Liver (tissue), 9 donors: ENCODE measurements around the gene MNAT1. TPM values are rescaled to one million over a fixed set of nuclear protein-coding genes. Genes with fewer than 3 reads are reported as not detected.

ENCODE experiments used
- DNase-seq: peaks from one replicate; pipeline ENCODE4 v3.0.0-alpha.2; 2017; ENCODE audit warnings: low spot score
- H3K27ac ChIP-seq, 2 donors: one replicate each; pipeline ENCODE4 v1.7.0; 2013; ENCODE audit warnings: inconsistent platforms in 2 of 2, low read length in 2 of 2, control low read depth in 1 of 2, low read depth in 1 of 2, mild to moderate bottlenecking in 1 of 2
- H3K27me3 ChIP-seq, 4 donors: one replicate each; pipeline versions ENCODE4 v1.6.1 to v1.7.0; 2013; ENCODE audit warnings: low read length in 3 of 4, inconsistent platforms in 1 of 4, mild to moderate bottlenecking in 1 of 4, moderate library complexity in 1 of 4; ENCODE audit not compliant: control insufficient read depth in 4 of 4, insufficient read depth in 4 of 4
- H3K36me3 ChIP-seq, 4 donors: one replicate each; pipeline versions ENCODE4 v1.6.1 to v1.7.0; 2013; ENCODE audit warnings: low read length in 3 of 4, mild to moderate bottlenecking in 3 of 4, low read depth in 1 of 4, moderate library complexity in 1 of 4; ENCODE audit not compliant: control insufficient read depth in 4 of 4, insufficient read depth in 3 of 4
- H3K4me1 ChIP-seq, 4 donors: one replicate each; pipeline versions ENCODE4 v1.6.1 to v1.7.0; 2013; ENCODE audit warnings: low read length in 3 of 4, mild to moderate bottlenecking in 3 of 4, moderate library complexity in 1 of 4; ENCODE audit not compliant: control insufficient read depth in 4 of 4, insufficient read depth in 4 of 4
- H3K4me3 ChIP-seq, 3 donors: one replicate each; pipeline versions ENCODE4 v1.6.1 to v1.7.0; 2013; ENCODE audit warnings: low read length in 3 of 3, control low read depth in 1 of 3, low read depth in 1 of 3, mild to moderate bottlenecking in 1 of 3
- H3K9ac ChIP-seq, 2 donors: one replicate each; pipeline ENCODE4 v1.7.0; 2013; ENCODE audit warnings: low read length in 2 of 2, mild to moderate bottlenecking in 2 of 2, moderate library complexity in 2 of 2, control low read depth in 1 of 2, low read depth in 1 of 2
- H3K9me3 ChIP-seq, 4 donors: one replicate each; pipeline versions ENCODE4 v1.6.1 to v1.7.0; 2013; ENCODE audit warnings: low read length in 3 of 4; ENCODE audit not compliant: control insufficient read depth in 4 of 4
- EGR1 ChIP-seq, 2 donors: IDR thresholded peaks; 2 replicates each; pipeline ENCODE4 v1.6.1; 2016 to 2018; ENCODE audit warnings: antibody characterized with exemption in 2 of 2, low read depth in 2 of 2
- FOXA1 ChIP-seq: IDR thresholded peaks from 2 replicates; pipeline ENCODE4 v1.6.1; 2016; ENCODE audit warnings: antibody characterized with exemption
- FOXA2 ChIP-seq: IDR thresholded peaks from 2 replicates; pipeline ENCODE4 v1.6.1; 2016; ENCODE audit warnings: antibody characterized with exemption
- GABPA ChIP-seq, 2 donors: IDR thresholded peaks in 1 of 2; conservative IDR thresholded peaks in 1 of 2; 2 replicates each; pipeline ENCODE4 v1.6.1; 2016; ENCODE audit warnings: antibody characterized with exemption in 2 of 2, mild to moderate bottlenecking in 1 of 2, moderate library complexity in 1 of 2
- HNF4A ChIP-seq, 2 donors: conservative IDR thresholded peaks; 2 replicates each; pipeline ENCODE4 v1.6.1; 2016; ENCODE audit warnings: antibody characterized with exemption in 2 of 2, mild to moderate bottlenecking in 2 of 2
- HNF4G ChIP-seq: IDR thresholded peaks from 2 replicates; pipeline ENCODE4 v1.6.1; 2016; ENCODE audit warnings: antibody characterized with exemption
- JUND ChIP-seq, 2 donors: IDR thresholded peaks; 2 replicates each; pipeline ENCODE4 v1.6.1; 2016; ENCODE audit warnings: antibody characterized with exemption in 2 of 2
- NR2F2 ChIP-seq: IDR thresholded peaks from 2 replicates; pipeline ENCODE4 v1.6.1; 2016; ENCODE audit warnings: antibody characterized with exemption
- RAD21 ChIP-seq, 2 donors: IDR thresholded peaks; 2 replicates each; pipeline ENCODE4 v1.6.1; 2016; ENCODE audit warnings: antibody characterized with exemption in 2 of 2, mild to moderate bottlenecking in 2 of 2
- RXRA ChIP-seq, 2 donors: IDR thresholded peaks; 2 replicates each; pipeline ENCODE4 v1.6.1; 2017 to 2018; ENCODE audit warnings: antibody characterized with exemption in 2 of 2, mild to moderate bottlenecking in 1 of 2
- SP1 ChIP-seq: IDR thresholded peaks from 2 replicates; pipeline ENCODE4 v1.6.1; 2018; ENCODE audit warnings: antibody characterized with exemption, mild to moderate bottlenecking
- TAF1 ChIP-seq: conservative IDR thresholded peaks from 2 replicates; pipeline ENCODE4 v1.6.1; 2016; ENCODE audit warnings: antibody characterized with exemption, mild to moderate bottlenecking
- YY1 ChIP-seq: IDR thresholded peaks from 2 replicates; pipeline ENCODE4 v1.6.1; 2016; ENCODE audit warnings: antibody characterized with exemption, mild to moderate bottlenecking
- WGBS: extraction: QIAGEN DNeasy Blood & Tissue Kit; methylation state at CpG from one replicate; pipeline ENCODE4 v1.1.7; 2013; 5-methylcytosine and 5-hydroxymethylcytosine counted together
- polyA plus RNA-seq, 2 donors: library from polyadenylated mRNA; stranded (reverse) in 1 of 2; unstranded in 1 of 2; fragments of 200-250 nt in 1 of 2; fragments of >200 nt in 1 of 2; fragmentation: Nextera tagmentation in 1 of 2; extraction: Ambion mirVana in 1 of 2; gene quantifications; one replicate each; pipeline versions ENCODE4 v1.2.1 to v1.2.3, GENCODE V29; 2013 to 2015
- total RNA-seq, 2 donors: library from RNA; depleted of rRNA; stranded (reverse); fragments of >200 nt; gene quantifications; one replicate each; pipeline ENCODE4 v1.2.3, GENCODE V29; 2014
- TF ChIP-seq, protein P1 (sequence below): IDR thresholded peaks from 2 replicates; pipeline ENCODE4 v1.6.1; 2016; ENCODE audit warnings: antibody characterized with exemption
- TF ChIP-seq, protein P2 (sequence below): IDR thresholded peaks from 2 replicates; pipeline ENCODE4 v1.6.1; 2016; ENCODE audit warnings: antibody characterized with exemption
- TF ChIP-seq, protein P3 (sequence below): IDR thresholded peaks from 2 replicates; pipeline ENCODE4 v1.6.1; 2016; ENCODE audit warnings: antibody characterized with exemption
- TF ChIP-seq, protein P4 (sequence below): fragments of 150-350 bp; IDR thresholded peaks from 2 replicates; pipeline ENCODE4 v1.5.1; 2017; ENCODE audit warnings: improper control_type of control experiment, low read depth, low read length; ENCODE audit not compliant: missing input control
- TF ChIP-seq, protein P5 (sequence below): IDR thresholded peaks from 2 replicates; pipeline ENCODE4 v1.6.1; 2016; ENCODE audit warnings: antibody characterized with exemption, mild to moderate bottlenecking
- donor health status: healthy.
- donor health status: healthy.
- donor health status: healthy.
- donor health status: healthy.
- donor health status: healthy.

MNAT1 gene
- total and polyA plus RNA-seq, 4 donors = 8.9 to 18.5 (median 14.6) TPM

DNA sequence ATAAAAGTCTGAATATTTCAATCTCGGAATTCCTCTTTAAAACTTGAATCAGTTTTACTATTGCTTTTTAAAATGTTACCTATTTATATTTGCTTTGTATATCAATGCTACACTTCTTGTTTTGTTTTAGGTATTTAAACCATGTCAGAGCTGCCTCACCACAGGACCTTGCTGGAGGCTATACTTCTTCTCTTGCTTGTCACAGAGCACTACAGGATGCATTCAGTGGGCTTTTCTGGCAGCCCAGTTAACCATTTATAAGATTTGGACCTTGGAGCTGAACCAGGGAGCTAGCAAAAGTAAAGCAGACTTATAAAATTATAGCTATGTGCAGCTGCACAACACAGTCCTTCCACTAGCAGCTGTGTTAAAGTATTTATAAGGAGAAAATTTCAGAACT lies 233.5 kb downstream of the MNAT1 start:
- Histone ChIP-seq H3K27ac (no peak overlapping the region), H3K9me3 (no peaks in the 10 kb centered on the region), H3K27me3 (no peaks in the 10 kb centered on the region), H3K9ac (no peak overlapping the region), H3K4me1 (no peaks in the 10 kb centered on the region), H3K4me3 (no peak overlapping the region), H3K36me3 (no peaks in the 10 kb centered on the region)
- WGBS = 88% methylated on average over 1 of the region's 1 CpG
- TF ChIP-seq FOXA2 (no peak), EGR1 (IDR thresholded peaks at IDR 0.05; ENCODE audit: low read depth in 2 of 2) (no peak), JUND (IDR thresholded peaks at IDR 0.05) (no peak), NR2F2 (no peak)
- TF ChIP-seq, protein P1, sequence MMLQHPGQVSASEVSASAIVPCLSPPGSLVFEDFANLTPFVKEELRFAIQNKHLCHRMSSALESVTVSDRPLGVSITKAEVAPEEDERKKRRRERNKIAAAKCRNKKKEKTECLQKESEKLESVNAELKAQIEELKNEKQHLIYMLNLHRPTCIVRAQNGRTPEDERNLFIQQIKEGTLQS = no peak
- no peak for DNase-seq

DNA sequence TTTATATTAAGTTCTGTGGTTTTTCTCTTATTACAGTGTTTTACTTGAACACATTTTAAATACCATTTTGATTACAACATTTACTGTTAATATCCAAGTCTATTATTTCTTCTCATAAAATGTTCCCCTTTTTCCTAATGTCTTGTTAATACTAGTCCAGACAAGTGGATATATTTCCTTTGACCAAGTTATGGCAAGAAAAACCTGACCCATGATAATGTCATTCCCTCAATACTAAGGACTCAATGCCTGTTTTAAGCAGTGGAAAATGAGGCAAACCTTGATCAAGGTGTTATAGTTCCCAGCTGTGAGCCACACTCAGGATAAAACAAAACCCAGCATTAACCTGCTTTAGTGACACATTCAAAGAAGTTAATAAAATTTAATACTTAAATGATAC lies 234.1 kb downstream of the MNAT1 start:
- no peak for DNase-seq
- TF ChIP-seq, protein P2, sequence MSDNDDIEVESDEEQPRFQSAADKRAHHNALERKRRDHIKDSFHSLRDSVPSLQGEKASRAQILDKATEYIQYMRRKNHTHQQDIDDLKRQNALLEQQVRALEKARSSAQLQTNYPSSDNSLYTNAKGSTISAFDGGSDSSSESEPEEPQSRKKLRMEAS = no peak
- TF ChIP-seq FOXA2 (no peak), EGR1 (IDR thresholded peaks at IDR 0.05; ENCODE audit: low read depth in 2 of 2) (no peak), NR2F2 (no peak), HNF4A (conservative IDR thresholded peaks at IDR 0.05) (no peak), SP1 (no peak), HNF4G (no peak), TAF1 (no peak), RXRA (IDR thresholded peaks at IDR 0.05) (no peak), RAD21 (IDR thresholded peaks at IDR 0.05) (no peak), GABPA (IDR thresholded peaks at IDR 0.05 in 1 of 2, conservative IDR thresholded peaks at IDR 0.05 in 1 of 2) (no peak), FOXA1 (no peak), JUND (IDR thresholded peaks at IDR 0.05) (no peak), YY1 (no peak)
- TF ChIP-seq, protein P3, sequence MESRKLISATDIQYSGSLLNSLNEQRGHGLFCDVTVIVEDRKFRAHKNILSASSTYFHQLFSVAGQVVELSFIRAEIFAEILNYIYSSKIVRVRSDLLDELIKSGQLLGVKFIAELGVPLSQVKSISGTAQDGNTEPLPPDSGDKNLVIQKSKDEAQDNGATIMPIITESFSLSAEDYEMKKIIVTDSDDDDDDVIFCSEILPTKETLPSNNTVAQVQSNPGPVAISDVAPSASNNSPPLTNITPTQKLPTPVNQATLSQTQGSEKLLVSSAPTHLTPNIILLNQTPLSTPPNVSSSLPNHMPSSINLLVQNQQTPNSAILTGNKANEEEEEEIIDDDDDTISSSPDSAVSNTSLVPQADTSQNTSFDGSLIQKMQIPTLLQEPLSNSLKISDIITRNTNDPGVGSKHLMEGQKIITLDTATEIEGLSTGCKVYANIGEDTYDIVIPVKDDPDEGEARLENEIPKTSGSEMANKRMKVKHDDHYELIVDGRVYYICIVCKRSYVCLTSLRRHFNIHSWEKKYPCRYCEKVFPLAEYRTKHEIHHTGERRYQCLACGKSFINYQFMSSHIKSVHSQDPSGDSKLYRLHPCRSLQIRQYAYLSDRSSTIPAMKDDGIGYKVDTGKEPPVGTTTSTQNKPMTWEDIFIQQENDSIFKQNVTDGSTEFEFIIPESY = no peak
- TF ChIP-seq, protein P4, sequence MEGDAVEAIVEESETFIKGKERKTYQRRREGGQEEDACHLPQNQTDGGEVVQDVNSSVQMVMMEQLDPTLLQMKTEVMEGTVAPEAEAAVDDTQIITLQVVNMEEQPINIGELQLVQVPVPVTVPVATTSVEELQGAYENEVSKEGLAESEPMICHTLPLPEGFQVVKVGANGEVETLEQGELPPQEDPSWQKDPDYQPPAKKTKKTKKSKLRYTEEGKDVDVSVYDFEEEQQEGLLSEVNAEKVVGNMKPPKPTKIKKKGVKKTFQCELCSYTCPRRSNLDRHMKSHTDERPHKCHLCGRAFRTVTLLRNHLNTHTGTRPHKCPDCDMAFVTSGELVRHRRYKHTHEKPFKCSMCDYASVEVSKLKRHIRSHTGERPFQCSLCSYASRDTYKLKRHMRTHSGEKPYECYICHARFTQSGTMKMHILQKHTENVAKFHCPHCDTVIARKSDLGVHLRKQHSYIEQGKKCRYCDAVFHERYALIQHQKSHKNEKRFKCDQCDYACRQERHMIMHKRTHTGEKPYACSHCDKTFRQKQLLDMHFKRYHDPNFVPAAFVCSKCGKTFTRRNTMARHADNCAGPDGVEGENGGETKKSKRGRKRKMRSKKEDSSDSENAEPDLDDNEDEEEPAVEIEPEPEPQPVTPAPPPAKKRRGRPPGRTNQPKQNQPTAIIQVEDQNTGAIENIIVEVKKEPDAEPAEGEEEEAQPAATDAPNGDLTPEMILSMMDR = no peak
- TF ChIP-seq, protein P5, sequence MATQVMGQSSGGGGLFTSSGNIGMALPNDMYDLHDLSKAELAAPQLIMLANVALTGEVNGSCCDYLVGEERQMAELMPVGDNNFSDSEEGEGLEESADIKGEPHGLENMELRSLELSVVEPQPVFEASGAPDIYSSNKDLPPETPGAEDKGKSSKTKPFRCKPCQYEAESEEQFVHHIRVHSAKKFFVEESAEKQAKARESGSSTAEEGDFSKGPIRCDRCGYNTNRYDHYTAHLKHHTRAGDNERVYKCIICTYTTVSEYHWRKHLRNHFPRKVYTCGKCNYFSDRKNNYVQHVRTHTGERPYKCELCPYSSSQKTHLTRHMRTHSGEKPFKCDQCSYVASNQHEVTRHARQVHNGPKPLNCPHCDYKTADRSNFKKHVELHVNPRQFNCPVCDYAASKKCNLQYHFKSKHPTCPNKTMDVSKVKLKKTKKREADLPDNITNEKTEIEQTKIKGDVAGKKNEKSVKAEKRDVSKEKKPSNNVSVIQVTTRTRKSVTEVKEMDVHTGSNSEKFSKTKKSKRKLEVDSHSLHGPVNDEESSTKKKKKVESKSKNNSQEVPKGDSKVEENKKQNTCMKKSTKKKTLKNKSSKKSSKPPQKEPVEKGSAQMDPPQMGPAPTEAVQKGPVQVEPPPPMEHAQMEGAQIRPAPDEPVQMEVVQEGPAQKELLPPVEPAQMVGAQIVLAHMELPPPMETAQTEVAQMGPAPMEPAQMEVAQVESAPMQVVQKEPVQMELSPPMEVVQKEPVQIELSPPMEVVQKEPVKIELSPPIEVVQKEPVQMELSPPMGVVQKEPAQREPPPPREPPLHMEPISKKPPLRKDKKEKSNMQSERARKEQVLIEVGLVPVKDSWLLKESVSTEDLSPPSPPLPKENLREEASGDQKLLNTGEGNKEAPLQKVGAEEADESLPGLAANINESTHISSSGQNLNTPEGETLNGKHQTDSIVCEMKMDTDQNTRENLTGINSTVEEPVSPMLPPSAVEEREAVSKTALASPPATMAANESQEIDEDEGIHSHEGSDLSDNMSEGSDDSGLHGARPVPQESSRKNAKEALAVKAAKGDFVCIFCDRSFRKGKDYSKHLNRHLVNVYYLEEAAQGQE = no peak
- TF ChIP-seq, protein P1 = no peak

More for the DNA sequence above, 234.1 kb downstream of the MNAT1 start:
- Histone ChIP-seq H3K27ac (no peak overlapping the region), H3K9ac (no peak overlapping the region), H3K27me3 (no peaks in the 10 kb centered on the region), H3K9me3 (no peaks in the 10 kb centered on the region), H3K4me3 (no peak overlapping the region), H3K36me3 (no peaks in the 10 kb centered on the region), H3K4me1 (no peaks in the 10 kb centered on the region)
